ENCODE results near the gene TRDN.

- TF ChIP-seq CTCF (IDR thresholded peaks at IDR 0.05) (no peak), POLR2A (IDR thresholded peaks at IDR 0.05) (no peak)
These were observed 284.5 kb downstream of the TRDN start for GRCh38 chr6:123352279-123352678.

Data from testis (tissue), 2 donors.